Activated naive CD4-positive, alpha-beta T cell treated with anti-CD3 and anti-CD28 coated beads, Interleukin-2, amount 10 ng/mL, durations not matched to agents 7 days and 5 days (primary cell): Measurements from ENCODE around the gene ADRA1B.

ENCODE experiments used
- CTCF ChIA-PET: fragments of 350-600 bp; sonication (Branson Sonifier 250); formaldehyde crosslinking; loops from one replicate; lab custom pipeline; 2021; ENCODE audit warnings: antibody characterized with exemption; lab: Charles Lee
- DNase-seq: peaks from one replicate; pipeline ENCODE4 v3.0.0-alpha.2; 2020
- H3K27ac Mint-ChIP-seq: one replicate; pipeline ENCODE4 v1.8.0; 2021; ENCODE audit warnings: mild to moderate bottlenecking, moderate library complexity, mixed read lengths
- H3K27me3 Mint-ChIP-seq: one replicate; pipeline ENCODE4 v1.8.0; 2021; ENCODE audit warnings: mild to moderate bottlenecking, mixed read lengths
- H3K36me3 Mint-ChIP-seq: one replicate; pipeline ENCODE4 v1.8.0; 2021; ENCODE audit warnings: mixed read lengths
- H3K4me1 Mint-ChIP-seq: one replicate; pipeline ENCODE4 v1.8.0; 2021; ENCODE audit warnings: mixed read lengths
- H3K4me3 Mint-ChIP-seq: one replicate; pipeline ENCODE4 v1.8.0; 2021; ENCODE audit warnings: mild to moderate bottlenecking, moderate library complexity, mixed read lengths
- H3K9me3 Mint-ChIP-seq: one replicate; pipeline ENCODE4 v1.8.0; 2021; ENCODE audit warnings: mixed read lengths

Gene ADRA1B

DNA sequence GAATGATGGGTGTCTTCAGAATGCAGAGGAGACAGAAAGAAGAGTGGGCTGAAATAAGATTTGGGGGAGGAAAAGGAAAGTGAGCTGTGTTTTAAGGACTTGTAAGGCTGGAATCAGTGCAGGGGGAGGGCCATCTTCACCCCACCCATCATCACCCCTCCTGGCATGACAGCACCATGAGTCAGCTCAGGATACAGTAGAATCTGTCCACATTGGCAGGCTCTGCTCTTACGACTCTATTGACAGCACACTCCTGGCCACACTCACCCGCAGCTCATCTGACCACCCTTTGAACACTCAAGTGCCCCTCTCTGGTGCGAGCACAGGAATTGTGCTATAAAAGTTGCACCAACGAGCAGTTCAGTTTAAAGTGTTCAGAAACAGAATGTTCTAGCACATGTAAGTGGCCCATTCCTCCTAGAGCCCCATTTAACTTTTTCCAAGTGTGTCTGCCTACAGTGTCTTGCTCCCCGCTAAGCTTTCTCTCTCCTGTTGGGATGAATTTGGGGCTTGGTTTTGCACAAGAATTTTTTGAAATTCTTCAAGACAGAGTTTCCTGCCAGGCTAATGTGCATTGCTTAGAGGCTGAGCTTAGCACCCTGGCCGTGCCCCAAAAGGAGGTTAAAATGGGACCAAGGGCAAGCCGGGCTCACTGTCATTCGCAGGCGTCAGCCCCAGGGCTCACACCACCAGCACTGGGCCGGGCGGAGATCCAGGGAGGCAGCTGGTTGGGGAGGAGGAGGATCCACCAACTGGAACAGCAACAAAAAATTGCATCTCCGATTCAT is 12.0 kb downstream of the ADRA1B start:
- peaks cover 31% of the 10 kb centered on the region for H3K27me3 Mint-ChIP-seq
- no peaks in the 10 kb centered on the region for H3K36me3 Mint-ChIP-seq
- H3K27ac Mint-ChIP-seq = no peak overlapping the region
- H3K9me3 Mint-ChIP-seq = no peaks in the 10 kb centered on the region
- CTCF ChIA-PET = no interaction called here
- H3K4me1 Mint-ChIP-seq = no peaks in the 10 kb centered on the region
- H3K4me3 Mint-ChIP-seq = no peak overlapping the region
- no peak for DNase-seq

DNA sequence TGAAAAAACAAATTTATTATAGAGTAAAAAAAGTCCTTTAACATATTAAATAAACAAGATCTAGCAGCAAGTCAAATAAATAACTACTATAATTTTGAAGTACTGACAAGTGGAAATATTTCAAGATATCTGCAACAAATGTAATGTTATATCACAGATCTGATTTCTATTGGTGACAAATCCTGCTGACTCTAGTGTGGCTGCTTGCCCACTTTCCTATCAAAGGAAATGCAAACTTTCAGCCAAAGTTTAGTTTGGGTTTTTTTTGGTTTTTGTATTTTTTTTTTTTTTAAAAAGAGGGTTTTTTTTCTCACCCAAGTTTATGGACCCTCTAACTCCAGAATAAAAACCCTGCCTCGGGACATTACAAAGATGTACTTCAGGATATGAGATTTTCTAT is 12.9 kb downstream of the ADRA1B start:
- H3K4me1 Mint-ChIP-seq = no peaks in the 10 kb centered on the region
- CTCF ChIA-PET = no interaction called here
- no peak overlapping the region for H3K27ac Mint-ChIP-seq

DNA sequence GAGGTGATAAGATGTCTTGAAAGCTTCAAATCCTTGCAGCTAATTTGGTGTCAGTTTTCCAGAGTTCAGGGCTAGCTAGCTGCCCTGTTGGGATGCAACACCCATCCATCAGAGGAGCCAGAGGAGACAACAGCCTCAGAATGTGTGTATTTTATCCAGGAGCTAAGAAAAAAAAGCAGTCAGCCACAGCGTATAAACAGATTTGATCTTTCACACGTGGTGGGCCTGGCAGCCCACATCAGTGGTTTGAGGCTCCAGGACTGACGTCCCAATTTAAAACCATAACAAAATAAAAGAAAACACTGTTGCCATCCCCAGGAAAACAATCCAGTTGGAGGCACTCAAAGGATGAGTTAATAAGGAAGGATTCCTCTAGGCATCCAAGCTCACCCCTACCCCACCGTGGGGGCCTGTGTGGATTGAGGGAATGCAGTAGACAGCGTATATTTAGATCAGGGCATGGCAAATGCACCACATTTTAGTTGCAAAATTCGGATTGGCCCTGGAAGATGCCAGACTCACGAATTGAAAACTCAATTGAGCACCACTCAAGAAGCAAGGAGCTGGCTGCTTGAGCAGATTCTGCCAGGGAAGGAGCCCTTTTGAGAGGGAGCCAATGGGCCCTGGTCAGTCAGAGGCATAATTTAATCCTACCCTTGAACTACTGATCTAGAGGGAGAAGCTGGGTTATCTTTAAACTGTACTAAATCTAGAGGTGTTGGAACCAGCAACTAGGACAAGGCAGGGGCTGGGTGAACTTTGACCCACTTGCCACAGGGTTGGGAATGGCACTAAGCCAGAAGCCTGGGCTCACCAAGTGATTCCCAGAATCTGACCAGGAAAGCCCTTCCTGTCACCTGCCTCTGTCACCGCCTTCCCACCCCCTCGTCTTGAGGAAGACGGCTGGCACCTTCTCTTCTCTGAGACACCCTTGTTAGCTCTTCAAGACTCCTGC is 17.5 kb downstream of the ADRA1B start:
- Mint-ChIP-seq H3K4me1 (no peaks in the 10 kb centered on the region), H3K27ac (no peak overlapping the region), H3K4me3 (no peak overlapping the region), H3K27me3 (peaks cover 11% of the 10 kb centered on the region), H3K9me3 (no peaks in the 10 kb centered on the region), H3K36me3 (no peaks in the 10 kb centered on the region)
- CTCF ChIA-PET = no interaction called here
- DNase-seq = no peak

More for the DNA sequence above, 12.9 kb downstream of the ADRA1B start:
- no peak overlapping the region for H3K4me3 Mint-ChIP-seq
- H3K27me3 Mint-ChIP-seq = peaks cover 34% of the 10 kb centered on the region
- H3K9me3 Mint-ChIP-seq = no peaks in the 10 kb centered on the region
- H3K36me3 Mint-ChIP-seq = no peaks in the 10 kb centered on the region
- no peak for DNase-seq

DNA sequence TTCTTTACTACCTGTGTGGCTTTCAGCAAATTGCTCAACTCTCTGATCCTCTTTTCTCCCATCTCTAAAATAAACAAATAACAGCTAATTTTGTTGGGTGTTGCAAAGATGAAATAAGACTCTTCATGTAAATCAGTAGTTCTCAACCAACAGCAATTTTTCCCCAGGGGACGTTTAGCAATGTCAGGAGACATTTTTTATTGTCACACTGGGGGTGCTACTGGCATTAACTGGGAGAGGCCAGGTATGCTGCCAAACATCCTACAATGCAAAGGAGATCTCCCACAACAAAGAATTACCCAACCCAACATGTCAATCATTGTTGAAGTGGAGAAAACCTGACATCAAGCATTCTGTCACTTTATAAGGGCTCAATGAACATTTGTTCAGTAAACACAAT is 19.7 kb downstream of the ADRA1B start:
- CTCF ChIA-PET = no interaction called here
- no peak overlapping the region for H3K27ac Mint-ChIP-seq
- H3K9me3 Mint-ChIP-seq = no peaks in the 10 kb centered on the region
- H3K4me3 Mint-ChIP-seq = no peak overlapping the region
- H3K4me1 Mint-ChIP-seq = no peaks in the 10 kb centered on the region
- H3K27me3 Mint-ChIP-seq = peaks cover 19% of the 10 kb centered on the region
- no peak for DNase-seq
- no peaks in the 10 kb centered on the region for H3K36me3 Mint-ChIP-seq

DNA sequence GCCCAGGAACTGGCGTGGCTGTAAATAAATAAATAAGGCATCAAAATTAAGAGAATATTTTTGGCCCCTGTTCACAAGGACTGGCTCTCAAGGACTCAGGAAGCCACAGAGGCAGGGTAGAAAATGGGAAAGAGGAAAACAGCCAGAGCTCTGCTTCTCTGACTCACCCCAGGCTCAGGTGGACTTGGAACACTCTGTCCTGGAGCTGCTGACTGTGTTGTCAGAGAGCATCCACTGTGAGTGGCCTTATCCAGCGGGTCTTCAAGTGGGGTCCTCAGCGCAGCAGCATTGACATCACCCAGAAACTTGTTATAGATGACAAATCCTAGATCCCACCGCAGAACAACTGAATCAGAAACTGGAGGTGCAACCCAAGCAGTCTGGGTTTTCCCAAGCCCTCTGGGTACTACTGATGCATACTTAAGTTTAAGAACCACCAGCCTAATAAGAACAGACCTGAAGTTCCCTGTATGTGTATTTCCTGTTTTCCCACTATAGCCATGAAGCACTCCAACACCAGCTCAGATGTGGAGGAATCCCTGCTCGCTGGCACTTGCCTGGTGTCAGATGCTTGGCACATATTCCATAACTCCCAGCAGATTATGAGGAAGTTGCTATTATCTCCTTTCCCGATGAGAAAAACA is 20.5 kb downstream of the ADRA1B start:
- CTCF ChIA-PET = no interaction called here
- Mint-ChIP-seq H3K4me3 (no peak overlapping the region), H3K36me3 (no peaks in the 10 kb centered on the region), H3K27ac (no peak overlapping the region), H3K27me3 (peaks cover 19% of the 10 kb centered on the region), H3K4me1 (no peaks in the 10 kb centered on the region), H3K9me3 (no peaks in the 10 kb centered on the region)
- DNase-seq = no peak

GRCh38 chr5:159937580-159937979 is 21.3 kb downstream of the ADRA1B start:
- no peak overlapping the region for H3K27ac Mint-ChIP-seq
- H3K36me3 Mint-ChIP-seq = no peaks in the 10 kb centered on the region
- H3K27me3 Mint-ChIP-seq = peaks cover 19% of the 10 kb centered on the region
- H3K9me3 Mint-ChIP-seq = no peaks in the 10 kb centered on the region
- H3K4me3 Mint-ChIP-seq = no peak overlapping the region
- CTCF ChIA-PET = no interaction called here
- no peaks in the 10 kb centered on the region for H3K4me1 Mint-ChIP-seq
- no peak for DNase-seq

GRCh38 chr5:159943326-159943725 is 27.0 kb downstream of the ADRA1B start:
- H3K36me3 Mint-ChIP-seq = no peaks in the 10 kb centered on the region
- no peak for DNase-seq
- CTCF ChIA-PET = no interaction called here
- H3K9me3 Mint-ChIP-seq = no peaks in the 10 kb centered on the region
- peaks cover 13% of the 10 kb centered on the region for H3K27me3 Mint-ChIP-seq
- H3K4me3 Mint-ChIP-seq = no peak overlapping the region
- no peaks in the 10 kb centered on the region for H3K4me1 Mint-ChIP-seq
- H3K27ac Mint-ChIP-seq = no peak overlapping the region

DNA sequence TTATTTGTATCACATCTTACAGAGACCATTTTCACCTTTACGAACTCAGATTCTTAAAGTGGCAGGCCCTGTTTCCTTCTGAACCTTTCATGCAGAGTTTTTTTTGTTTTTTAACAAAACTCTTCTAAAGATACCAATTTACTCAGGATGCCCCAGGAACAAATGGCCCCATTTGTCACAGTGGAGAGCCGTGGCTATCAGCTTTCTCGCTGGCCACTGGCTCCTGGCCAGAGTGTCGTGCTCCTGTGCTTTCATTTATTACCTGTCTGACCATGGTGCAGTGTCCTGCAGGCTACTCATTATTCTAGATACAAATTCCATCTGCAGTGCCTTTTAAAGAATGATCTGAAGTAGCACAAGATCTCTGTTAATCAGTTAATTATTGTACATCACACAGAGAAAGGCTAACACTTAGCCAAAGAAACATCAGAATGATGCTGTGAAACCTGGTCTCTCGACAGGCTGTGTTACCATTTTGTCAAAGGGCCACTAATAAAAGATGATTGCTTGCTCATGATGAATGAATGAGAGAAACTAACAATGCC is 27.8 kb downstream of the ADRA1B start:
- CTCF ChIA-PET = no interaction called here
- Mint-ChIP-seq H3K27me3 (peaks cover 11% of the 10 kb centered on the region), H3K27ac (no peak overlapping the region)

DNA sequence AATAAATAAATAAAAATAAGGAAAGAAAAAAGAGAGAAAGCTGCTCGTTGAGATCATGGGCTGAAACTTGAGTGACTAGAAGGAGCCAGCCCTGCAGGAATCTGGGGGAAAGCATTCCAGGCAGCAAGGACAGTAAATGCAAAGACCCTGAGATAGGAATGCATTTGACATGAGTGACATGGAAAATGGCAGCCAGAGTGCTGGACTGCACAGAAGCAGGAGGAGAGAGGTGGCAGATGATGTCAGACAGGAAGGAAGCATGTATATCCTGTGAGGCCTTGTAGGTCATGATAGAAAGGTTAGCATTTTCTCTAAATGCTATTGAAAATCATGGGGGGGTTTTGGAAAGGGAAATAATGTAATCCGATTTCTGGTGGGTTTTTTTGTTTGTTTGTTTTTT is 29.1 kb downstream of the ADRA1B start:
- CTCF ChIA-PET = no interaction called here
- no peak for DNase-seq
- H3K9me3 Mint-ChIP-seq = no peaks in the 10 kb centered on the region
- no peak overlapping the region for H3K27ac Mint-ChIP-seq
- no peaks in the 10 kb centered on the region for H3K36me3 Mint-ChIP-seq
- H3K27me3 Mint-ChIP-seq = peaks cover 11% of the 10 kb centered on the region
- no peak overlapping the region for H3K4me3 Mint-ChIP-seq
- no peaks in the 10 kb centered on the region for H3K4me1 Mint-ChIP-seq

More for the DNA sequence above, 27.8 kb downstream of the ADRA1B start:
- Mint-ChIP-seq H3K4me3 (no peak overlapping the region), H3K36me3 (no peaks in the 10 kb centered on the region), H3K9me3 (no peaks in the 10 kb centered on the region), H3K4me1 (no peaks in the 10 kb centered on the region)
- DNase-seq = no peak

GRCh38 chr5:159947708-159948358 is 31.6 kb downstream of the ADRA1B start:
- no peaks in the 10 kb centered on the region for H3K36me3 Mint-ChIP-seq

DNA sequence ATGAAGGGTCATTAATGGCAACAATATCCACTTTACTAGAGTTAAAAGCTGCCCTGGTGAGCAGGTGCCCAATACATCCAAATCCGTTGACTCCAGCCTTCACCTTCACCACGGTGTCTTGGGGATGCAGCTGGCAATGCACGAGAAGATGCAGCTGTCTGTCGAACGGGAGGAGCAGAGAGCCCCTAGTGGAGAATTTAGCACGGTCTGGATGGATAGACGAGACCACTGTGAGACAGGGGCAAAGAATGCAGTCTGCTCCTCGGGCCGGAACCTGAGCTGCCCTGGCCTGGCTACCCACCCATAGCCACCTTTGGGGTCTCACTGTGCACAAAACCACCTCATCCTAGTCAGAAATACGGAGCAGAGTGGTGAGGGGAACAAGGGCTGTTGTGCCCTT is 35.1 kb downstream of the ADRA1B start:
- CTCF ChIA-PET = interaction anchor here (0.9 to 1.4 kb wide), 2 partner anchors 12 to 16 kb away, joined by 3 read pairs; no protein-coding TSS in a partner anchor
- no peaks in the 10 kb centered on the region for H3K36me3 Mint-ChIP-seq
- peaks cover 28% of the 10 kb centered on the region for H3K27me3 Mint-ChIP-seq
- no peaks in the 10 kb centered on the region for H3K9me3 Mint-ChIP-seq
- no peak for DNase-seq
- no peaks in the 10 kb centered on the region for H3K4me1 Mint-ChIP-seq
- no peak overlapping the region for H3K27ac Mint-ChIP-seq
- H3K4me3 Mint-ChIP-seq = no peak overlapping the region

More at GRCh38 chr5:159947708-159948358, 31.6 kb downstream of the ADRA1B start:
- no peak for DNase-seq
- H3K9me3 Mint-ChIP-seq = no peaks in the 10 kb centered on the region
- peaks cover 11% of the 10 kb centered on the region for H3K27me3 Mint-ChIP-seq
- no peak overlapping the region for H3K27ac Mint-ChIP-seq
- no peaks in the 10 kb centered on the region for H3K4me1 Mint-ChIP-seq
- CTCF ChIA-PET = interaction anchor here (0.8 to 0.9 kb wide), 2 partner anchors 38 to 818 kb away, joined by 3 read pairs; no protein-coding TSS in a partner anchor
- H3K4me3 Mint-ChIP-seq = no peak overlapping the region

DNA sequence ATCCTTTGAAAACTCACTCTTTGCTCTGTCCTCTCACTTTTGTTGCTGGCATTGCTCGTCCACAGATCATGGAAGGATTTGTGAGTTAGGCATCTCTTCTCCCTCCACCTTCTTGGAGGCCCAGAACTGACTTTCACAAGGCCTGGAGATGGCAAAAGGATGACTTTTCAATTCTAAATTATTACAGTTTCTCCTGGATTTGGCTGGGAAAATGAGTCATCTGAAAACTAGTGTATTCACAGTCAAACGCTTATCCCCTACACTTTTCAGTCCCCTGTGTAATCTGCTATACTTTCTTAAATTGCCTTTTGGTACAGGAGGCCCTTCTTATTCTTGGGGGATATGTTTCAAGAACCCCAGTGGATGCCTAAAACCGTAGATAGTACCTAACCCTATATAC is 35.6 kb downstream of the ADRA1B start:
- CTCF ChIA-PET = interaction anchor here (0.9 to 1.4 kb wide), 2 partner anchors 12 to 16 kb away, joined by 3 read pairs; no protein-coding TSS in a partner anchor
- DNase-seq = no peak
- H3K4me3 Mint-ChIP-seq = no peak overlapping the region
- H3K4me1 Mint-ChIP-seq = no peaks in the 10 kb centered on the region
- no peaks in the 10 kb centered on the region for H3K9me3 Mint-ChIP-seq
- H3K27me3 Mint-ChIP-seq = peaks cover 28% of the 10 kb centered on the region
- H3K36me3 Mint-ChIP-seq = no peaks in the 10 kb centered on the region
- no peak overlapping the region for H3K27ac Mint-ChIP-seq

DNA sequence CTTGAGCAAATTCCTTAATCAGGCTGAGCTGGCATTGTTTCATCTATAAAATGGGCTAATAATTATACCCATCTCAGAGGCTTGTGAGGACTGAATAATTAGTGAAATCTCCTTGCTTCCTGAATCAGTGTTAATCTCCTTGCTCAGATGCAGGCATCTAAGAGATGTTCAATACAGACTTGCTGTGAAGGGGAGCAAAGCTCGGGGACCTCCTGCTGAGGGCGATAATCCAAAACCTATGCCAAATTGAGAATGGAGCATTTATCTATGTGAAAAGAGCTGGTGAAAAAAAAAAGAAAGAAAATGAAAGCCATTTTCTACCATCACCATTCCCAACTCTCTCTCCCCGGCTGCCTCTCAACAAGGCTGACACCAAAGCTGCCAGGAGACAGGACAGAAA is 37.3 kb downstream of the ADRA1B start:
- Mint-ChIP-seq H3K36me3 (no peaks in the 10 kb centered on the region), H3K4me1 (no peaks in the 10 kb centered on the region), H3K4me3 (no peak overlapping the region), H3K27ac (no peak overlapping the region), H3K27me3 (peaks cover 24% of the 10 kb centered on the region), H3K9me3 (no peaks in the 10 kb centered on the region)
- CTCF ChIA-PET = no interaction called here
- DNase-seq = no peak
